Stomach (tissue), 9 donors: Measurements from ENCODE around the gene AJM1. TPM values are rescaled to one million over a fixed set of nuclear protein-coding genes. Genes with fewer than 3 reads are reported as not detected.

Source experiments
- DNase-seq, 2 donors: peaks; one replicate each; pipeline versions ENCODE4 v3.0.0 to v3.0.0-alpha.2; 2013 to 2019
- H3K27ac ChIP-seq, 5 donors: fragments of 200-600 bp in 4 of 5; sonication (generic) in 4 of 5; one replicate each; pipeline ENCODE4 v1.5.1; 2013 to 2019; ENCODE audit warnings: mild to moderate bottlenecking in 1 of 5, moderate library complexity in 1 of 5
- H3K27me3 ChIP-seq, 3 donors: fragments of 200-600 bp; sonication (generic); one replicate each; pipeline ENCODE4 v1.5.1; 2017 to 2019; ENCODE audit warnings: mixed run types in 1 of 3
- H3K36me3 ChIP-seq, 4 donors: fragments of 200-600 bp; sonication (generic); 1 replicate in 3 of 4; 2 replicates in 1 of 4; pipeline ENCODE4 v1.5.1; 2016 to 2019
- H3K4me1 ChIP-seq, 4 donors: fragments of 200-600 bp; sonication (generic); one replicate each; pipeline ENCODE4 v1.5.1; 2016 to 2019
- H3K4me3 ChIP-seq, 4 donors: fragments of 200-600 bp; sonication (generic) in 3 of 4; one replicate each; pipeline ENCODE4 v1.5.1; 2016 to 2019; ENCODE audit warnings: mild to moderate bottlenecking in 1 of 4
- H3K9me3 ChIP-seq, 4 donors: fragments of 200-600 bp; sonication (generic); one replicate each; pipeline ENCODE4 v1.5.1; 2016 to 2019
- EP300 ChIP-seq: sonication (generic); formaldehyde crosslinking; IDR thresholded peaks from one replicate; pipeline ENCODE4 v1.6.1; 2017; ENCODE audit warnings: antibody characterized with exemption
- POLR2A ChIP-seq, 4 donors: fragments of 450-650 bp; IDR thresholded peaks; one replicate each; pipeline ENCODE4 v1.6.1; 2016; ENCODE audit warnings: antibody characterized with exemption in 4 of 4, control low read depth in 2 of 4, mild to moderate bottlenecking in 1 of 4, moderate library complexity in 1 of 4
- POLR2AphosphoS5 ChIP-seq, 3 donors: sonication (generic); formaldehyde crosslinking; IDR thresholded peaks; one replicate each; pipeline ENCODE4 v1.6.1; 2016; ENCODE audit warnings: antibody characterized with exemption in 3 of 3
- WGBS, 5 donors: extraction: QIAGEN DNeasy Blood & Tissue Kit in 3 of 5; methylation state at CpG; one replicate each; pipeline versions ENCODE4 v1.1.5 to v1.1.7; 2013 to 2018; 5-methylcytosine and 5-hydroxymethylcytosine counted together
- intact Hi-C: fragments of 100-400 bp; cut with DNase I; formaldehyde crosslinking; loops from one replicate; pipeline ENCODE4 v1.15.1; 2023; ENCODE audit warnings: low total_unique reads
- polyA plus RNA-seq, 3 donors: library from polyadenylated mRNA; stranded (reverse); fragments of 200-250 nt; gene quantifications; one replicate each; pipeline ENCODE4 v1.2.3, GENCODE V29; 2013
- total RNA-seq, 5 donors: library from RNA; depleted of rRNA; stranded (reverse); fragments of >200 nt; gene quantifications; one replicate each; pipeline versions ENCODE4 v1.1.0 to v1.2.3, GENCODE V29; 2014 to 2016
- TF ChIP-seq, protein P1 (sequence below), 7 experiments: fragments of 450-650 bp in 4 of 7; fragments of 200-600 bp in 3 of 7; sonication (generic) in 3 of 7; IDR thresholded peaks; one replicate each; pipeline ENCODE4 v1.5.1; 2016 to 2019; ENCODE audit warnings: antibody characterized with exemption in 7 of 7, control low read depth in 2 of 7, mild to moderate bottlenecking in 1 of 7
- donor health status: healthy with polysubstance abuse.
- donor health status: Bipolar disorder and iron deficiency.
- donor health status: healthy.

Gene AJM1
- total and polyA plus RNA-seq, 8 donors = 0.46 to 37.4 (median 2.6) TPM

DNA sequence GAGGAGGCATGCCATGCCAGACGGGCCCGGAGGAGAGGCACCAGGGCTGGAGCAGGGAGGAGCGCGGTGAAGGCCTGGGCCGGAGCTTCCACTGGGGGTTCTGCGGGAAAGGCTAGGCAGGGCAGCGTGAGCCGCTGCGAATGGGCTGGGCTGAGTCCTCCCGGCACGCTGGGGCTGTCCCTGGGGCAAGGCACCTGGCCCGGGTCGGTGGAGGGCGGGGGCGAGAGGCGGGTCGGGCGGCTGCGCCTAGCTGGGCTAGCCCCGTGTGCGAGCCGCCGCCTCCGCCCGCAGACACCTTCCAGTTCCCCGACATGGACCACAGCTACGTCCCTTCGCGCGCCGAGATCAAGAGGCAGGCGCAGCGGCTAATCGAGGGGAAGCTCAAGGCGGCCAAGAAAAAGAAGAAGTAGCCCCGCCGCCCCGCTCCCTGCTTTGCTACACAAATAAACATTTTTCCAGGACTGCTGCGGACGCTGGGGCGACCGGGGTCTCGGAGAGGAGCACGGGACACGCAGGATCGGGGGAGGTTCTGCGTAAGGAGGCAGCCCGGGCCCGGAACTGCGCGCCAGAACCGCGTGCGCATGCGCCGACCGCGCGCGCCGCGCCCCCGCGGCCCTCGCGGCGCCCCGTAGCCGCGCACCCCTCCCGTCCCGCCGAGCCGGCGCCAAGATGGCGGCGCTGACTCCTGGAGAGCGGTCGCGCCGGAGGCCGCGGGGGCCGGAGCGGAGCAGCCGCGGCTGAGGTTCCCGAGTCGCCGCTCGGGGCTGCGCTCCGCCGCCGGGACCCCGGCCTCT is 34.8 kb upstream of the AJM1 start, which contains the start of gene RABL6:
Gene RABL6, plus strand, starts transcription at position 668 of the 794 bp plus-strand sequence. CDS start 249 bp downstream, outside the sequence.
- Histone ChIP-seq H3K9me3 (no peaks in the 10 kb centered on the region), H3K36me3 (peaks cover 0 to 26% (median 13%) of the 10 kb centered on the region in 4 donors), H3K4me1 (peaks cover 30 to 57% (median 47%) of the 10 kb centered on the region in 4 donors), H3K4me3 (peak within 1 kb of the TSS; percentile 94 to 100 (median 98)), H3K27me3 (peaks cover 0 to 3% (median 0%) of the 10 kb centered on the region in 3 donors), H3K27ac (peak within 1 kb of the TSS; percentile 88 to 96 (median 93))
- intact Hi-C loops = no loop called here
- TF ChIP-seq POLR2A (IDR thresholded peaks at IDR 0.05) (no peak), POLR2AphosphoS5 (IDR thresholded peaks at IDR 0.05) (peak in 2 of 3 donors; percentile 67 to 74)
- 0 to 1% (median 1%) methylated on average over 23 to 96 of the region's 96 CpGs for WGBS, 5 donors
- DNase-seq = peak; percentile 79 to 93

DNA sequence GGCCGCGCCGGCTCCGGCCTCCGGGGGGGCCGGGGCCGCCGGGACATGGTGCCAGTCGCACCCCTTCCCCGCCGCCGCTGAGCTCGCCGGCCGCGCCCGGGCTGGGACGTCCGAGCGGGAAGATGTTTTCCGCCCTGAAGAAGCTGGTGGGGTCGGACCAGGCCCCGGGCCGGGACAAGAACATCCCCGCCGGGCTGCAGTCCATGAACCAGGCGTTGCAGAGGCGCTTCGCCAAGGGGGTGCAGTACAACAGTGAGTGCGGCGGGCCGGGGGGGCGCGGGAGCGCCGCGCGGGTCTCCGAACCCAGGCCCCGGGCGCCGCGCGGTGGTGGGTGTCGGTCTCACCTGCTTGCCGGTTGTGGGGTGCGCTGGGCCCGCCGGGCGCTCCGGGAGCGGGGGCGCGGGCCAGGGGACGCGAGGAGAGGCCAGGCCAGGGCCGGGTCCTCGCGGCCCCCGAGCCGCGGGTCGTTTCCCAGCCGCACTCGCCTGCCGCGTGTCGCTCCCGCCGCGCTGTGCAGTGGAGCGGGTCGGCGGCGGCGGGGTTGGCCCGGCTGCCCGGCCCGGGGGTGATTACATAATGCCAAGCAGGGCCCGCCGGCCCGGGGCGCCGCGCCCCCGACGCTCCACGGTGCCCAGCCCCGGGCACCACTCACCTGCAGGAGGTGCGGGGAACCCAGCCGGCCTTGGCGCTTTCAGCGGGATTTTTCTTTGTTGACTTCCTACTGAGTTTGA is 34.0 kb upstream of the AJM1 start:
- peak; percentile 34 to 57 for DNase-seq
- WGBS, 5 donors = 0 to 1% (median 0%) methylated on average over 53 to 93 of the region's 93 CpGs
- no peaks in the 10 kb centered on the region for H3K27me3 ChIP-seq
- H3K9me3 ChIP-seq = no peaks in the 10 kb centered on the region
- H3K36me3 ChIP-seq = peaks cover 5 to 34% (median 21%) of the 10 kb centered on the region in 4 donors
- intact Hi-C loops = no loop called here
- H3K4me3 ChIP-seq = peak overlapping the region; percentile 94 to 100 (median 98)
- TF ChIP-seq, protein P1, sequence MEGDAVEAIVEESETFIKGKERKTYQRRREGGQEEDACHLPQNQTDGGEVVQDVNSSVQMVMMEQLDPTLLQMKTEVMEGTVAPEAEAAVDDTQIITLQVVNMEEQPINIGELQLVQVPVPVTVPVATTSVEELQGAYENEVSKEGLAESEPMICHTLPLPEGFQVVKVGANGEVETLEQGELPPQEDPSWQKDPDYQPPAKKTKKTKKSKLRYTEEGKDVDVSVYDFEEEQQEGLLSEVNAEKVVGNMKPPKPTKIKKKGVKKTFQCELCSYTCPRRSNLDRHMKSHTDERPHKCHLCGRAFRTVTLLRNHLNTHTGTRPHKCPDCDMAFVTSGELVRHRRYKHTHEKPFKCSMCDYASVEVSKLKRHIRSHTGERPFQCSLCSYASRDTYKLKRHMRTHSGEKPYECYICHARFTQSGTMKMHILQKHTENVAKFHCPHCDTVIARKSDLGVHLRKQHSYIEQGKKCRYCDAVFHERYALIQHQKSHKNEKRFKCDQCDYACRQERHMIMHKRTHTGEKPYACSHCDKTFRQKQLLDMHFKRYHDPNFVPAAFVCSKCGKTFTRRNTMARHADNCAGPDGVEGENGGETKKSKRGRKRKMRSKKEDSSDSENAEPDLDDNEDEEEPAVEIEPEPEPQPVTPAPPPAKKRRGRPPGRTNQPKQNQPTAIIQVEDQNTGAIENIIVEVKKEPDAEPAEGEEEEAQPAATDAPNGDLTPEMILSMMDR (IDR thresholded peaks at IDR 0.05) = no peak
- no peak for TF ChIP-seq POLR2AphosphoS5 (IDR thresholded peaks at IDR 0.05)
- no peak for TF ChIP-seq POLR2A (IDR thresholded peaks at IDR 0.05)
- no peak for TF ChIP-seq EP300
- peak overlapping the region; percentile 70 to 96 (median 92) for H3K27ac ChIP-seq
- peaks cover 30 to 61% (median 48%) of the 10 kb centered on the region in 4 donors for H3K4me1 ChIP-seq

DNA sequence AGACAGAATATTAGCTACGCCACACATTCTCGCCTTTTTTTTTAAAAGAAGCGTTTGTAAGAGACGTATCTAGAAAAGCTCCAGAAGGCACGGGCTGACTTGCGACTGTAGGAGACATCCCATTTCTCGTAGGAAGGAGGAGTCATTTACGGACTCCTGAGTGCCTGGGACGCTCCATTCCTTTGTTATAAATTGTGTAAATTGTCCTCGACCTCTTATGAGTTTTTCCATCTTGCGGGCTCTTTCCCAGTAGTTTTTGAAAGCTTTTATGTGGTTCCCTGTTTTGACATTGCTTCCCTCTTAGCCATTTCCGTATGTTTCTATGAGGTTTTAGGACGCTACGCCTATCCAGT is 33.5 kb upstream of the AJM1 start:
- peak overlapping the region in 4 of 5 donors; percentile 70 to 96 (median 90) for H3K27ac ChIP-seq
- intact Hi-C loops = no loop called here
- TF ChIP-seq, protein P1 (IDR thresholded peaks at IDR 0.05) = no peak
- TF ChIP-seq POLR2AphosphoS5 (IDR thresholded peaks at IDR 0.05) (no peak), EP300 (no peak), POLR2A (IDR thresholded peaks at IDR 0.05) (no peak)
- WGBS, 5 donors = 2 to 7% (median 5%) methylated on average over 14 of the region's 14 CpGs
- peak overlapping the region; percentile 94 to 100 (median 98) for H3K4me3 ChIP-seq
- peaks cover 30 to 61% (median 48%) of the 10 kb centered on the region in 4 donors for H3K4me1 ChIP-seq
- DNase-seq = peak in 1 of 2 donors; percentile 44
- H3K9me3 ChIP-seq = no peaks in the 10 kb centered on the region
- H3K27me3 ChIP-seq = no peaks in the 10 kb centered on the region
- peaks cover 6 to 37% (median 23%) of the 10 kb centered on the region in 4 donors for H3K36me3 ChIP-seq

DNA sequence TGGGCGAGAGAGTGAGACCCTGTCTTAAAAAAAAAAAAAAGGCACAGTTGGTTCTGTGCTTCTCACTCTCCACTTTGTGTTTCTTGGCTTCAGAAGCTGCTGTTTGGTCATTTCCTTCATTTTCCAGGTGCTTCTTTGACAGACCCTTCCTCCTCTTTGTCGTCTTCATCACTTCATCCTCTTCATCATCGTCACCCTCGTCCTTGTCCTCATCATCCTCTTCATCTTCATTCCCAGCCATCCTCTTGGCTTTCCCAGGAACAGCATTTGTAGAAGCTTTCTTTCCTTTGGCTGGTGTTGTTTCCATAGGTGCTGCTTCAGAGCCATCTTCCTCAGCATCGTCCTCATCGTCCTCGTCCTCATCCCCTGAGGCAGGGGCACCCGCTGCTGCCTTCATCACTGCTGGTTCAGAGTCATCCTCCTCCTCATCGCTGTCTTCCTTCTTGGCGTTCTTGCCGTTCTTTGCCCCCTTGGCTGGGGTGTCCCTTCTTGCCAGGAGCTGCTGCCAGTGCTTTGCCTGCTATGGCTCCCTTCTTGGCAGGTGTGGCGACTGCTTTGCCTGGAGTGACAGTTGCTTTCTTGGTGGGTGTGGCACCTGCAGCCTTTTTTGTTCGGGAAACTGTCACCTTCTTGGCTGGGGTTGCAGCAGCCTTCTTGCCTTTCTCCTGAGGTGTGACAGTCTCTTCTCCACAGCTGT is 27.4 kb upstream of the AJM1 start:
- intact Hi-C loops = no loop called here
- H3K4me1 ChIP-seq = peaks cover 5 to 31% (median 17%) of the 10 kb centered on the region in 4 donors
- 90 to 95% (median 94%) methylated on average over 13 of the region's 13 CpGs for WGBS, 5 donors
- H3K4me3 ChIP-seq = no peak overlapping the region
- TF ChIP-seq POLR2AphosphoS5 (IDR thresholded peaks at IDR 0.05) (no peak), POLR2A (IDR thresholded peaks at IDR 0.05) (no peak), EP300 (no peak)
- TF ChIP-seq, protein P1 (IDR thresholded peaks at IDR 0.05) = no peak
- peaks cover 11 to 57% (median 36%) of the 10 kb centered on the region in 4 donors for H3K36me3 ChIP-seq
- no peaks in the 10 kb centered on the region for H3K9me3 ChIP-seq
- DNase-seq = no peak
- no peak overlapping the region for H3K27ac ChIP-seq
- H3K27me3 ChIP-seq = no peaks in the 10 kb centered on the region
